Jurkat, Clone E6-1 (cell line): ENCODE measurements around the gene HDGFL2.
"Not testable (repeated sequence)": the region's sequence is repeated elsewhere in the genome, so short reads cannot be mapped to it uniquely, and the experiment has no call there.

ENCODE experiments used
- DNase-seq: peaks from one replicate; pipeline ENCODE4 v3.0.0-alpha.2; 2011; ENCODE audit warnings: low read depth, low spot score
- H3K4me3 ChIP-seq: 2 replicates; pipeline ENCODE4 v1.5.1; 2011; ENCODE audit warnings: mild to moderate bottlenecking, low read length, control low read depth, moderate library complexity

HDGFL2 gene

GRCh38 chr19:4541114-4541805 is 69.2 kb downstream of the HDGFL2 start:
- DNase-seq, result no peak
- H3K4me3 ChIP-seq, result no peak overlapping the region

GRCh38 chr19:4541806-4542145 is 69.7 kb downstream of the HDGFL2 start:
- DNase-seq, H3K4me3 ChIP-seq: not testable (repeated sequence)

GRCh38 chr19:4542896-4543841 is 71.1 kb downstream of the HDGFL2 start:
- no peak overlapping the region for H3K4me3 ChIP-seq
- no peak for DNase-seq

- H3K4me3 ChIP-seq, result no peak overlapping the region
- no peak for DNase-seq
These were observed 71.9 kb downstream of the HDGFL2 start for GRCh38 chr19:4543842-4544647.

GRCh38 chr19:4547303-4548237 is 75.5 kb downstream of the HDGFL2 start:
- H3K4me3 ChIP-seq, result no peak overlapping the region
- DNase-seq, result no peak

- DNase-seq, result no peak
- H3K4me3 ChIP-seq, result no peak overlapping the region
These were observed 76.1 kb downstream of the HDGFL2 start for GRCh38 chr19:4548238-4548584.

- DNase-seq, result no peak
- no peak overlapping the region for H3K4me3 ChIP-seq
These were observed 77.9 kb downstream of the HDGFL2 start for GRCh38 chr19:4550018-4550417.

- no peak overlapping the region for H3K4me3 ChIP-seq
- DNase-seq, result no peak
These were observed 78.5 kb downstream of the HDGFL2 start for GRCh38 chr19:4550479-4551050.
